ENCODE data around the gene LCMT2.

GRCh38 chr15:43292375-43293078 is 37.8 kb downstream of the LCMT2 start:
- TF ChIP-seq CTCF (IDR thresholded peaks at IDR 0.05) (no peak), POLR2A (IDR thresholded peaks at IDR 0.05) (no peak)
